Stomach (tissue), 4 donors: ENCODE results near the gene HEMK1.

Experiments used
- CTCF ChIP-seq, 7 experiments: fragments of 450-650 bp in 4 of 7; fragments of 200-600 bp in 3 of 7; sonication (generic) in 3 of 7; IDR thresholded peaks; one replicate each; pipeline ENCODE4 v1.5.1; 2016 to 2019; ENCODE audit warnings: antibody characterized with exemption in 7 of 7, control low read depth in 2 of 7, mild to moderate bottlenecking in 1 of 7
- POLR2A ChIP-seq, 4 donors: fragments of 450-650 bp; IDR thresholded peaks; one replicate each; pipeline ENCODE4 v1.6.1; 2016; ENCODE audit warnings: antibody characterized with exemption in 4 of 4, control low read depth in 2 of 4, mild to moderate bottlenecking in 1 of 4, moderate library complexity in 1 of 4
- POLR2AphosphoS5 ChIP-seq, 3 donors: sonication (generic); formaldehyde crosslinking; IDR thresholded peaks; one replicate each; pipeline ENCODE4 v1.6.1; 2016; ENCODE audit warnings: antibody characterized with exemption in 3 of 3

- TF ChIP-seq POLR2A (IDR thresholded peaks at IDR 0.05) = no peak
- no peak for TF ChIP-seq CTCF (IDR thresholded peaks at IDR 0.05)
- no peak for TF ChIP-seq POLR2AphosphoS5 (IDR thresholded peaks at IDR 0.05)
Measured at GRCh38 chr3:50549226-50549625, 20.1 kb upstream of the HEMK1 start.
